ENCODE measurements around the gene TTC14. TPM values are rescaled to one million over a fixed set of nuclear protein-coding genes. Genes with fewer than 3 reads are reported as not detected.

The TTC14 gene
- 38.2 and 53.2 TPM in 2 replicates for total RNA-seq (ENCODE audit: low replicate concordance)
- long read RNA-seq, full-length matches to known transcripts, result 33 of 121 reads
- long read RNA-seq, partial matches to known transcripts, result 60 of 121 reads
- long read RNA-seq, other reads (novel, unspliced or antisense), result 28 of 121 reads

- H3K4me3 Mint-ChIP-seq, result peak within 1 kb of the TSS; percentile 92
- H3K27ac Mint-ChIP-seq, result peak within 1 kb of the TSS; percentile 92
- no peak for TF ChIP-seq CTCF (conservative IDR thresholded peaks at IDR 0.05)
- DNase-seq (ENCODE audit: extremely low spot score, unreplicated experiment), result peak; percentile 93
- H3K4me1 Mint-ChIP-seq (ENCODE audit: unreplicated experiment), result peaks cover 15% of the 10 kb centered on the region
- peaks cover 28% of the 10 kb centered on the region for H3K27me3 Mint-ChIP-seq
- H3K9me3 Mint-ChIP-seq, result no peaks in the 10 kb centered on the region
- H3K36me3 Mint-ChIP-seq, result peaks cover 10% of the 10 kb centered on the region
Measured at GRCh38 chr3:180601688-180602666, at the start of gene TTC14. Gene TTC14 (plus strand): TSS chr3:180602163. CDS start chr3:180602262, 99 bp downstream.

- Mint-ChIP-seq H3K9me3 (no peaks in the 10 kb centered on the region), H3K27ac (no peak overlapping the region), H3K4me3 (no peak overlapping the region), H3K27me3 (peaks cover 4% of the 10 kb centered on the region), H3K36me3 (no peaks in the 10 kb centered on the region), H3K4me1 (ENCODE audit: unreplicated experiment) (no peaks in the 10 kb centered on the region)
- no peak for TF ChIP-seq CTCF (conservative IDR thresholded peaks at IDR 0.05)
- no peak for DNase-seq (ENCODE audit: extremely low spot score, unreplicated experiment)
Measured at GRCh38 chr3:180563406-180563805, 38.6 kb upstream of the TTC14 start.

GRCh38 chr3:180564676-180565075 lies 37.3 kb upstream of the TTC14 start:
- no peaks in the 10 kb centered on the region for H3K4me1 Mint-ChIP-seq (ENCODE audit: unreplicated experiment)
- no peaks in the 10 kb centered on the region for H3K9me3 Mint-ChIP-seq
- no peak overlapping the region for H3K27ac Mint-ChIP-seq
- no peak overlapping the region for H3K4me3 Mint-ChIP-seq
- DNase-seq (ENCODE audit: extremely low spot score, unreplicated experiment), result no peak
- peaks cover 7% of the 10 kb centered on the region for H3K27me3 Mint-ChIP-seq
- H3K36me3 Mint-ChIP-seq, result no peaks in the 10 kb centered on the region
- TF ChIP-seq CTCF (conservative IDR thresholded peaks at IDR 0.05), result no peak

- Mint-ChIP-seq H3K36me3 (no peaks in the 10 kb centered on the region), H3K9me3 (no peaks in the 10 kb centered on the region), H3K4me1 (ENCODE audit: unreplicated experiment) (no peaks in the 10 kb centered on the region), H3K27ac (no peak overlapping the region), H3K4me3 (no peak overlapping the region), H3K27me3 (peaks cover 10% of the 10 kb centered on the region)
- no peak for DNase-seq (ENCODE audit: extremely low spot score, unreplicated experiment)
- no peak for TF ChIP-seq CTCF (conservative IDR thresholded peaks at IDR 0.05)
Measured at GRCh38 chr3:180570238-180570637, 31.7 kb upstream of the TTC14 start.

- Mint-ChIP-seq H3K4me1 (ENCODE audit: unreplicated experiment) (no peaks in the 10 kb centered on the region), H3K9me3 (no peaks in the 10 kb centered on the region), H3K36me3 (no peaks in the 10 kb centered on the region), H3K27ac (no peak overlapping the region), H3K4me3 (no peak overlapping the region), H3K27me3 (peaks cover 10% of the 10 kb centered on the region)
- no peak for DNase-seq (ENCODE audit: extremely low spot score, unreplicated experiment)
- no peak for TF ChIP-seq CTCF (conservative IDR thresholded peaks at IDR 0.05)
Measured at GRCh38 chr3:180571831-180572598, 29.9 kb upstream of the TTC14 start.
